ENCODE data around the gene SIRT4.

GRCh38 chr12:120314220-120314619, 12.1 kb downstream of the SIRT4 start:
- TF ChIP-seq POLR2A (IDR thresholded peaks at IDR 0.05; ENCODE audit: control extremely low read depth in 1 of 2, low read depth in 2 of 2, low read length in 2 of 2), result no peak
- TF ChIP-seq POLR2AphosphoS5 (IDR thresholded peaks at IDR 0.05; ENCODE audit: low read depth, low read length), result no peak
- TF ChIP-seq EZH2 (IDR thresholded peaks at IDR 0.05; ENCODE audit: low read depth, low read length, severe bottlenecking), result no peak
- peak; percentile 44 to 69 (median 50) for TF ChIP-seq CTCF (IDR thresholded peaks at IDR 0.05; ENCODE audit: control extremely low read depth in 1 of 3, insufficient read depth in 1 of 3, low read depth in 1 of 3, low read length in 3 of 3)
- TF ChIP-seq RAD21 (IDR thresholded peaks at IDR 0.05 in 1 of 2, conservative IDR thresholded peaks at IDR 0.05 in 1 of 2; ENCODE audit: low read depth in 2 of 2, low read length in 2 of 2), result peak; percentile 18 to 48; a peak in 3 of 4 replicates
- no peak for TF ChIP-seq TAF7 (optimal IDR thresholded peaks at IDR 0.05; ENCODE audit: borderline replicate concordance, low read depth, low read length)
- TF ChIP-seq JUND (IDR thresholded peaks at IDR 0.05; ENCODE audit: low read length), result no peak
- TF ChIP-seq, protein P1, sequence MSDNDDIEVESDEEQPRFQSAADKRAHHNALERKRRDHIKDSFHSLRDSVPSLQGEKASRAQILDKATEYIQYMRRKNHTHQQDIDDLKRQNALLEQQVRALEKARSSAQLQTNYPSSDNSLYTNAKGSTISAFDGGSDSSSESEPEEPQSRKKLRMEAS (IDR thresholded peaks at IDR 0.05), result no peak
- no peak for TF ChIP-seq TAF1 (IDR thresholded peaks at IDR 0.05; ENCODE audit: low read depth, low read length)
- no peak for TF ChIP-seq EP300 (IDR thresholded peaks at IDR 0.05; ENCODE audit: borderline replicate concordance in 1 of 2, low read depth in 2 of 2, low read length in 2 of 2)
- TF ChIP-seq CEBPB (IDR thresholded peaks at IDR 0.05; ENCODE audit: low read depth, low read length), result no peak

All from H1 (cell line).